ENCODE results near the gene MAGEF1. TPM values are rescaled to one million over a fixed set of nuclear protein-coding genes. Genes with fewer than 3 reads are reported as not detected.
A peak's percentile ranks its signal among the peaks of the same experiment; 100 is the strongest.

MAGEF1 gene
- total RNA-seq, 8 experiments from 2014 or later: 52.0 to 118 (median 81.4) TPM

GRCh38 chr3:184751204-184752040 is 39.6 kb upstream of the MAGEF1 start:
- in situ Hi-C loops (cut with MboI; ENCODE audit: low pct_unique_long_range_greater_than_20kb in 2 of 9, low sequenced_read_pairs in 9 of 9, unreplicated experiment in 9 of 9): loop anchor here in 1 of 9 experiments (25.0 kb wide), 1 partner anchor 389 kb away; the partner anchor contains the start of genes CLCN2 and POLR2H
- 55 to 100% (median 82%) methylated on average over 1 to 6 of the region's 10 CpGs for WGBS, 10 experiments
- Histone ChIP-seq H3K4me3 (no peak overlapping the region), H3K4me1 (replicated peaks in 1 of 2) (peaks cover 27 to 42% of the 10 kb centered on the region in 2 donors), H3K27ac (no peak overlapping the region)
- no peak for ATAC-seq (replicated peaks in 6 of 8)

- WGBS, 10 experiments: 29 to 100% (median 57%) methylated on average over 1 to 7 of the region's 18 CpGs; no CpG with 5 or more reads in 1 of the 10 experiments
These were observed 38.7 kb upstream of the MAGEF1 start for GRCh38 chr3:184750349-184751083.

GRCh38 chr3:184749168-184749744 is 37.4 kb upstream of the MAGEF1 start:
- ATAC-seq (replicated peaks in 6 of 8): no peak
- WGBS, 10 experiments: 27 to 100% (median 76%) methylated on average over 1 to 2 of the region's 2 CpGs

More at GRCh38 chr3:184750349-184751083, 38.7 kb upstream of the MAGEF1 start:
- peaks cover 18 to 34% of the 10 kb centered on the region in 2 donors for H3K4me1 ChIP-seq (replicated peaks in 1 of 2)
- in situ Hi-C loops (cut with MboI; ENCODE audit: low pct_unique_long_range_greater_than_20kb in 2 of 9, low sequenced_read_pairs in 9 of 9, unreplicated experiment in 9 of 9): loop anchor here in 1 of 9 experiments (25.0 kb wide), 1 partner anchor 388 kb away; the partner anchor contains the start of genes CLCN2 and POLR2H
- peak in 3 of 8 experiments; percentile 48 to 57 (median 53) for ATAC-seq (replicated peaks in 6 of 8)
- H3K4me3 ChIP-seq: no peak overlapping the region
- H3K27ac ChIP-seq: peak overlapping the region in 1 of 2 donors; percentile 49

GRCh38 chr3:184748219-184749135 is 36.6 kb upstream of the MAGEF1 start:
- peak; percentile 86 to 98 (median 94) for ATAC-seq (replicated peaks in 6 of 8)
- H3K27ac ChIP-seq: peak overlapping the region in 1 of 2 donors; percentile 4
- 0 to 93% (median 67%) methylated on average over 2 to 5 of the region's 8 CpGs; no CpG with 5 or more reads in 1 of the 10 experiments for WGBS, 10 experiments
- no peak overlapping the region for H3K4me3 ChIP-seq
- peaks cover 17 to 34% of the 10 kb centered on the region in 2 donors for H3K4me1 ChIP-seq (replicated peaks in 1 of 2)
- in situ Hi-C loops (cut with MboI; ENCODE audit: low pct_unique_long_range_greater_than_20kb in 2 of 9, low sequenced_read_pairs in 9 of 9, unreplicated experiment in 9 of 9): no loop called here

More at GRCh38 chr3:184749168-184749744, 37.4 kb upstream of the MAGEF1 start:
- peaks cover 17 to 34% of the 10 kb centered on the region in 2 donors for H3K4me1 ChIP-seq (replicated peaks in 1 of 2)
- in situ Hi-C loops (cut with MboI; ENCODE audit: low pct_unique_long_range_greater_than_20kb in 2 of 9, low sequenced_read_pairs in 9 of 9, unreplicated experiment in 9 of 9): no loop called here
- no peak overlapping the region for H3K27ac ChIP-seq
- no peak overlapping the region for H3K4me3 ChIP-seq

- peaks cover 26 to 35% of the 10 kb centered on the region in 2 donors for H3K4me1 ChIP-seq (replicated peaks in 1 of 2)
- 72 to 100% (median 88%) methylated on average over 1 to 7 of the region's 14 CpGs; no CpG with 5 or more reads in 2 of the 10 experiments for WGBS, 10 experiments
- no peak for ATAC-seq (replicated peaks in 6 of 8)
- no peak overlapping the region for H3K4me3 ChIP-seq
- H3K27ac ChIP-seq: no peak overlapping the region
- in situ Hi-C loops (cut with MboI; ENCODE audit: low pct_unique_long_range_greater_than_20kb in 2 of 9, low sequenced_read_pairs in 9 of 9, unreplicated experiment in 9 of 9): no loop called here
These were observed 34.6 kb upstream of the MAGEF1 start for GRCh38 chr3:184746131-184747120.

- ATAC-seq (replicated peaks in 6 of 8): no peak
These were observed 33.7 kb upstream of the MAGEF1 start for GRCh38 chr3:184745526-184745925.

GRCh38 chr3:184743248-184743647 is 31.4 kb upstream of the MAGEF1 start:
- no peak for ATAC-seq (replicated peaks in 6 of 8)
- Histone ChIP-seq H3K4me1 (replicated peaks in 1 of 2) (peaks cover 13 to 17% of the 10 kb centered on the region in 2 donors), H3K4me3 (no peak overlapping the region), H3K27ac (no peak overlapping the region)
- 64 to 100% (median 86%) methylated on average over 1 to 3 of the region's 3 CpGs; no CpG with 5 or more reads in 1 of the 10 experiments for WGBS, 10 experiments
- in situ Hi-C loops (cut with MboI; ENCODE audit: low pct_unique_long_range_greater_than_20kb in 2 of 9, low sequenced_read_pairs in 9 of 9, unreplicated experiment in 9 of 9): no loop called here

More at GRCh38 chr3:184745526-184745925, 33.7 kb upstream of the MAGEF1 start:
- WGBS, 10 experiments: 83 to 100% (median 94%) methylated on average over 1 to 11 of the region's 11 CpGs; no CpG with 5 or more reads in 2 of the 10 experiments
- no peak overlapping the region for H3K27ac ChIP-seq
- in situ Hi-C loops (cut with MboI; ENCODE audit: low pct_unique_long_range_greater_than_20kb in 2 of 9, low sequenced_read_pairs in 9 of 9, unreplicated experiment in 9 of 9): no loop called here
- no peak overlapping the region for H3K4me3 ChIP-seq
- H3K4me1 ChIP-seq (replicated peaks in 1 of 2): peaks cover 21 to 28% of the 10 kb centered on the region in 2 donors

GRCh38 chr3:184742676-184743135 is 30.8 kb upstream of the MAGEF1 start:
- H3K4me1 ChIP-seq (replicated peaks in 1 of 2): peaks cover 10 to 11% of the 10 kb centered on the region in 2 donors
- ATAC-seq (replicated peaks in 6 of 8): peak in 5 of 8 experiments; percentile 82 to 87 (median 86)
- 14 to 50% (median 19%) methylated on average over 1 to 2 of the region's 4 CpGs; no CpG with 5 or more reads in 4 of the 10 experiments for WGBS, 10 experiments
- in situ Hi-C loops (cut with MboI; ENCODE audit: low pct_unique_long_range_greater_than_20kb in 2 of 9, low sequenced_read_pairs in 9 of 9, unreplicated experiment in 9 of 9): no loop called here
- peak overlapping the region; percentile 9 to 37 for H3K27ac ChIP-seq
- H3K4me3 ChIP-seq: no peak overlapping the region

- 37 to 100% (median 89%) methylated on average over 1 to 6 of the region's 12 CpGs for WGBS, 10 experiments
- Histone ChIP-seq H3K4me1 (replicated peaks in 1 of 2) (peaks cover 12 to 13% of the 10 kb centered on the region in 2 donors), H3K27ac (peak overlapping the region in 1 of 2 donors; percentile 37), H3K4me3 (no peak overlapping the region)
- ATAC-seq (replicated peaks in 6 of 8): peak in 4 of 8 experiments; percentile 51 to 65 (median 59)
- in situ Hi-C loops (cut with MboI; ENCODE audit: low pct_unique_long_range_greater_than_20kb in 2 of 9, low sequenced_read_pairs in 9 of 9, unreplicated experiment in 9 of 9): no loop called here
These were observed 30.2 kb upstream of the MAGEF1 start for GRCh38 chr3:184741798-184742675.

GRCh38 chr3:184741259-184741556 is 29.3 kb upstream of the MAGEF1 start:
- WGBS, 10 experiments: 73 to 100% (median 87%) methylated on average over 1 to 4 of the region's 8 CpGs; no CpG with 5 or more reads in 5 of the 10 experiments
- peak in 4 of 8 experiments; percentile 11 to 19 (median 16) for ATAC-seq (replicated peaks in 6 of 8)
- in situ Hi-C loops (cut with MboI; ENCODE audit: low pct_unique_long_range_greater_than_20kb in 2 of 9, low sequenced_read_pairs in 9 of 9, unreplicated experiment in 9 of 9): no loop called here
- Histone ChIP-seq H3K4me3 (no peak overlapping the region), H3K27ac (no peak overlapping the region), H3K4me1 (replicated peaks in 1 of 2) (peaks cover 16 to 17% of the 10 kb centered on the region in 2 donors)
